ENCODE measurements around the gene MDM2. TPM values are rescaled to one million over a fixed set of nuclear protein-coding genes. Genes with fewer than 3 reads are reported as not detected.
"Not testable (repeated sequence)": the region's sequence is repeated elsewhere in the genome, so short reads cannot be mapped to it uniquely, and the experiment has no call there.

MDM2 gene
- polyA plus RNA-seq, 2 of the 4 experiments (the other 2 are of a cell fraction): 40.3 to 96.4 TPM

DNA sequence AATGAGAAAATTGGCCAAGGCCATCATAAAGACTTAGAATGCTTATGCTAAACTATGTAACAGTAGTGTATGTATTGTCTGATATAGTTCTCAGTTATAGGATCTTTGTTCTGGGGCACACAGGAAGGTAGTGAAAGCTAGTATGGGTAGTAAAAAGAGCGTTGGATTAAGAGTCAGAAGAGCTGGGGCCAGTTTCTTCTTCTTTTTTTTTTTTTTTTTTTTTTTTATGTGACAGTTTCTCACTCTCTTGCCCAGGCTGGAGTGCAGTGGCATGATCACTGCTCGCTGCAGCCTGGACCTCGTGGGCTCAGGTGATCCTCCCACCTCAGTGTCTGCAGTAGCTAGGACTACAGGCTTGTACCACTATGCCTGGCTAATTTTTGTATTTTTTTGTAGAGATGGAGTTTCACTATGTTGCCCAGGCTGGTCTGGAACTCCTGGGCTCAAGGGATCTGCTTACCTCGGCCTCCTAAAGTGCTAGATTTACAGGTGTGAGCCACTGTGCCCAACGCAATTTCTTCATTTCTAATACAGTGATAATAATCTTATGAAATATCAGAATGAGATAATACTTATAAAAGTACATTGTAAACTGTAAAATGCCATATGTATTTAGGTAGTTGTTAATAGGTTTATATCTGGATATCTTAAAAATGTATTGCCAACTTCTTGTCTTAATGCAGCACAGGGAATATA, 7.4 kb downstream of the MDM2 start:
- Histone ChIP-seq H3K27ac (no peak overlapping the region), H3K4me1 (peaks cover 40% of the 10 kb centered on the region; the same call in 2 of the 3 replicates), H3K9me3 (no peaks in the 10 kb centered on the region), H3K4me2 (peak overlapping the region; percentile 76; the same call in 2 of the 3 replicates), H3K4me3 (no peak overlapping the region)
- ChIA-PET CTCF (interaction anchor here (1.1 to 1.9 kb wide), 3 partner anchors 15 to 53 kb away, joined by 3 to 5 read pairs (median 4); no protein-coding TSS in a partner anchor), POLR2A (interaction anchor here (1.1 kb wide), 1 partner anchor 13 kb away, joined by 5 read pairs; no protein-coding TSS in a partner anchor)
- DNase-seq (ENCODE audit: low read depth in 1 of 2, low spot score in 1 of 2) (no peak), FAIRE-seq (no peak), ATAC-seq (peak in 1 of 2 experiments; percentile 31; a peak in 1 of 6 replicates)
- TF ChIP-seq JUN (IDR thresholded peaks at IDR 0.05): no peak
- 85% methylated on average over 5 of the region's 5 CpGs for WGBS (ENCODE audit: missing lambda C conversion rate)

GRCh38 chr12:68815928-68816800, 8.2 kb downstream of the MDM2 start:
- no peak overlapping the region for H3K27ac ChIP-seq
- peak overlapping the region; percentile 76; the same call in 1 of the 3 replicates for H3K4me2 ChIP-seq
- DNase-seq (ENCODE audit: low read depth in 1 of 2, low spot score in 1 of 2) (no peak), FAIRE-seq (no peak), ATAC-seq (no peak)
- ChIA-PET CTCF (interaction anchor here (0.6 to 2.6 kb wide), 3 partner anchors 8 to 41 kb away, joined by 3 to 21 read pairs (median 8); partner anchors contain the start of gene MDM2), POLR2A (interaction anchor here (1.1 to 1.3 kb wide), 2 partner anchors 12 to 13 kb away, joined by 4 to 5 read pairs; no protein-coding TSS in a partner anchor)
- no peaks in the 10 kb centered on the region for H3K9me3 ChIP-seq
- no peak for TF ChIP-seq ZC3H11A (IDR thresholded peaks at IDR 0.05)
- 0 out of 4 replicates have a peak, but pooled peaks of 1 of the 2 experiments have one; percentile 19 for TF ChIP-seq CEBPB (IDR thresholded peaks at IDR 0.05)
- no peak for TF ChIP-seq RCOR1 (IDR thresholded peaks at IDR 0.05; ENCODE audit: low read depth, low read length)
- no peak for TF ChIP-seq HOXB13 (CRISPR knock-in tag; IDR thresholded peaks at IDR 0.05; ENCODE audit: low read depth)
- TF ChIP-seq HDAC2 (IDR thresholded peaks at IDR 0.05): no peak
- no peak for TF ChIP-seq NFE2L2 (conservative IDR thresholded peaks at IDR 0.05; ENCODE audit: low read length)
- no peak overlapping the region for H3K4me3 ChIP-seq
- peaks cover 34% of the 10 kb centered on the region; the same call in 2 of the 3 replicates for H3K4me1 ChIP-seq
- 94% methylated on average over 8 of the region's 8 CpGs for WGBS (ENCODE audit: missing lambda C conversion rate)

DNA sequence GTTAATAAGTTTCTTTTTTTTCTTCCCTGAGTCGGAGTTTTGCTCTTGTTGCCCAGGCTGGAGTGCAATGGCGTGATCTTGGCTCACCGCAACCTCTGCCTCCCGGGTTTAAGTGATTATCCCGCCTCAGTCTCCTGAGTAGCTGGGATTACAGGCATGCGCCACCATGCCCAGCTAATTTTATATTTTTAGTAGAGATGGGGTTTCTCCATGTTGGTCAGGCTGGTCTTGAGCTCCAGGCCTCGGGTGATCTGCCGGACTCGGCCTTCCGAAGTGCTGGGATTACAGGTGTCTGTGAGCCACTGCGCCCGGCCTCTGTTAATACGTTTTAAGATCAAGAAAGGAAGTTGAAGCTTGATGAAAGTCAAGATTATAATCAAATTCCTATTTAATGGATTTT, 11.5 kb downstream of the MDM2 start:
- CTCF ChIA-PET: interaction anchor here (0.9 to 3.5 kb wide), 2 partner anchors 11 kb away, joined by 3 to 28 read pairs; partner anchors contain the start of gene MDM2
- not testable (repeated sequence) for FAIRE-seq; H3K4me1 ChIP-seq; H3K4me2 ChIP-seq; H3K27ac ChIP-seq; DNase-seq (ENCODE audit: low read depth in 1 of 2, low spot score in 1 of 2); H3K9me3 ChIP-seq; ATAC-seq; H3K4me3 ChIP-seq
- POLR2A ChIA-PET: interaction anchor here (0.9 to 3.4 kb wide), 3 partner anchors 11 to 73 kb away, joined by 3 to 21 read pairs (median 3); partner anchors contain the start of genes MDM2 and SLC35E3
- WGBS (ENCODE audit: missing lambda C conversion rate): 96% methylated on average over 13 of the region's 13 CpGs

GRCh38 chr12:68821357-68822188, 13.6 kb downstream of the MDM2 start:
- H3K27ac ChIP-seq: no peak overlapping the region
- ChIA-PET POLR2A (interaction anchor here (0.5 to 3.4 kb wide), 3 partner anchors 13 to 134 kb away, joined by 4 to 21 read pairs (median 5); partner anchors contain the start of gene MDM2), CTCF (interaction anchor here (0.7 to 3.5 kb wide), 3 partner anchors 9 to 573 kb away, joined by 3 to 28 read pairs (median 5); no protein-coding TSS in a partner anchor)
- 94% methylated on average over 6 of the region's 6 CpGs for WGBS (ENCODE audit: missing lambda C conversion rate)
- no peaks in the 10 kb centered on the region for H3K9me3 ChIP-seq
- H3K4me3 ChIP-seq: no peak overlapping the region
- H3K4me1 ChIP-seq: peaks cover under 1% of the 10 kb centered on the region; the same call in 2 of the 3 replicates
- DNase-seq (ENCODE audit: low read depth in 1 of 2, low spot score in 1 of 2) (no peak), ATAC-seq (peak; percentile 62 to 65; a peak in 5 of 6 replicates), FAIRE-seq (no peak)
- no peak overlapping the region for H3K4me2 ChIP-seq
- no peak for TF ChIP-seq RAD21 (conservative IDR thresholded peaks at IDR 0.05 in 1 of 2, IDR thresholded peaks at IDR 0.05 in 1 of 2)
- TF ChIP-seq, protein P1, sequence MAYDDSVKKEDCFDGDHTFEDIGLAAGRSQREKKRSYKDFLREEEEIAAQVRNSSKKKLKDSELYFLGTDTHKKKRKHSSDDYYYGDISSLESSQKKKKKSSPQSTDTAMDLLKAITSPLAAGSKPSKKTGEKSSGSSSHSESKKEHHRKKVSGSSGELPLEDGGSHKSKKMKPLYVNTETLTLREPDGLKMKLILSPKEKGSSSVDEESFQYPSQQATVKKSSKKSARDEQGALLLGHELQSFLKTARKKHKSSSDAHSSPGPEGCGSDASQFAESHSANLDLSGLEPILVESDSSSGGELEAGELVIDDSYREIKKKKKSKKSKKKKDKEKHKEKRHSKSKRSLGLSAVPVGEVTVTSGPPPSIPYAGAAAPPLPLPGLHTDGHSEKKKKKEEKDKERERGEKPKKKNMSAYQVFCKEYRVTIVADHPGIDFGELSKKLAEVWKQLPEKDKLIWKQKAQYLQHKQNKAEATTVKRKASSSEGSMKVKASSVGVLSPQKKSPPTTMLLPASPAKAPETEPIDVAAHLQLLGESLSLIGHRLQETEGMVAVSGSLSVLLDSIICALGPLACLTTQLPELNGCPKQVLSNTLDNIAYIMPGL (CRISPR knock-in tag; IDR thresholded peaks at IDR 0.05; ENCODE audit: borderline replicate concordance): no peak
- TF ChIP-seq NPAS2 (CRISPR knock-in tag; IDR thresholded peaks at IDR 0.05; ENCODE audit: borderline replicate concordance): no peak
- TF ChIP-seq, protein P2, sequence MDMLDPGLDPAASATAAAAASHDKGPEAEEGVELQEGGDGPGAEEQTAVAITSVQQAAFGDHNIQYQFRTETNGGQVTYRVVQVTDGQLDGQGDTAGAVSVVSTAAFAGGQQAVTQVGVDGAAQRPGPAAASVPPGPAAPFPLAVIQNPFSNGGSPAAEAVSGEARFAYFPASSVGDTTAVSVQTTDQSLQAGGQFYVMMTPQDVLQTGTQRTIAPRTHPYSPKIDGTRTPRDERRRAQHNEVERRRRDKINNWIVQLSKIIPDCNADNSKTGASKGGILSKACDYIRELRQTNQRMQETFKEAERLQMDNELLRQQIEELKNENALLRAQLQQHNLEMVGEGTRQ (IDR thresholded peaks at IDR 0.05): no peak
- no peak for TF ChIP-seq MAZ (IDR thresholded peaks at IDR 0.05; ENCODE audit: borderline replicate concordance, low read depth, low read length)
- TF ChIP-seq FOSB (CRISPR knock-in tag; IDR thresholded peaks at IDR 0.05): no peak
- no peak for TF ChIP-seq SMC3 (IDR thresholded peaks at IDR 0.05)
- no peak for TF ChIP-seq NFE2L2 (conservative IDR thresholded peaks at IDR 0.05; ENCODE audit: low read length)
- no peak for TF ChIP-seq KDM1A (IDR thresholded peaks at IDR 0.05; ENCODE audit: low read depth)
